ES-I3 (cell line): Measurements from ENCODE around the gene LRRC72.
"Not testable (repeated sequence)": the region's sequence is repeated elsewhere in the genome, so short reads cannot be mapped to it uniquely, and the experiment has no call there.

Experiments
- H3K36me3 ChIP-seq: 2 replicates; pipeline ENCODE4 v1.6.1; 2013; ENCODE audit warnings: mild to moderate bottlenecking, low read length, control low read depth, moderate library complexity; ENCODE audit not compliant: insufficient read depth
- H3K4me1 ChIP-seq: 2 replicates; pipeline ENCODE4 v1.6.1; 2013; ENCODE audit warnings: mild to moderate bottlenecking, control low read depth, low read length; ENCODE audit not compliant: insufficient read depth
- H3K9ac ChIP-seq: 2 replicates; pipeline ENCODE4 v1.6.1; 2013; ENCODE audit warnings: low read depth, mild to moderate bottlenecking, low read length, moderate library complexity
- H3K9me3 ChIP-seq: 2 replicates; pipeline ENCODE4 v1.6.1; 2013; ENCODE audit warnings: mild to moderate bottlenecking, low read length, moderate library complexity; ENCODE audit not compliant: control insufficient read depth, insufficient read depth

Gene LRRC72

DNA sequence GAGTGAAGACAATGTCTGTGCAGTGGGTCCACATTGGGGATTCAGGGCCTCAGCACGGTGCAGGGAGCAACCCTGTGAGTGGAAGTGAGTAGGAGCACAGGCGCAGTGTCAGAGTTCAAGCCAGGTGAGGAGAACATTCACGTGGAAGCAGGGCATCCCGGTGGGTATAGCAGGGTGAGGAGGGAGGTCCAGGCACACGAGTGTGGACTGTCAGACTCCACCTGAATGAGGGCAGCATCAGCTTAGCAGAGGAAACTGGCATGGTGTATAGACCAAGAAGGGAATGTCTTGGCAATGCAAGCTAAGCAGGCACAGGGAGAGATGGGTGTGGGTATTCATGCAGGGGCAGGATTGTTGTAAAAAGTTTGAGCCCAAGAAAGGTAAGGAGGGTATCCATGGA is 15.3 kb upstream of the LRRC72 start:
- no peaks in the 10 kb centered on the region for H3K9me3 ChIP-seq
- no peak overlapping the region for H3K9ac ChIP-seq
- H3K4me1 ChIP-seq = 0 out of 2 replicates have a peak, but pooled peaks cover 6% of the 10 kb centered on the region
- no peaks in the 10 kb centered on the region for H3K36me3 ChIP-seq

DNA sequence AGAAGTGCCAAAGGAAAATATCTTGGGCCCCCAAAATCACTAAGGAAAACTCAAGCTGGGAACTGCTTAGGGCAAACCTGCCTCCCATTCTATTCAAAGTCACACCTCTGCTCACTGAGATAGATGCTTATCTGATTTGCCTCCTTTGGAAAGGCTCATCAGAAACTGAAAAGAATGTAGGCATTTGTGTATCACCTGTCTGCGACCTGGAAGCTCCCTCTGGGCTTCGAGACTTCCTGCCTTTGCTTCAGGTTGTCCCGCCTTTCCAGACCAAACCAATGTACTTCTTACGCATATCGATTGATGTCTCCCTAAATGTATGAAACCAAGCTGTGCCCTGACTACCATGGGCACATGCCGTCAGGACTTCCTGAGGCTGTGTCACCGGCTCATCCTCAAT is 14.5 kb upstream of the LRRC72 start:
- H3K9ac ChIP-seq = no peak overlapping the region
- no peaks in the 10 kb centered on the region for H3K9me3 ChIP-seq
- H3K36me3 ChIP-seq = no peaks in the 10 kb centered on the region
- H3K4me1 ChIP-seq = 0 out of 2 replicates have a peak, but pooled peaks cover 6% of the 10 kb centered on the region

DNA sequence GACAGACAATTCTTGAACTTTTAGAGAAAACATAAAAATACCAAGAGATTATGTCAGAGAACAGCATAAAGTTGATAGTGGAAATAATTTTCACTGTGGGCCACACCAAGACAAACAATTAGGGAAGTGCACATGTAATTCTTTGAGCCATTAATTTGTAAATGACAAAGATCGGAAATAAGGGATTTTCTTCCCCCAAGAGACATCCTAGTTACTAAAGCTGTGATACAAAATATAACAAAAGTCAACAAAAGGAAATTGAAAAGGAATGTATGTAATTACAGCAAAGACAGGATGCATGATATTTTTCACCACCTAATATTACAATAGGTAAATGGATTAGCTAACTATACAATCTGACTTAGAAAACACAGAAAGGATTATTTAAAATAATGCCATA is 12.4 kb upstream of the LRRC72 start:
- Histone ChIP-seq H3K4me1 (0 out of 2 replicates have a peak, but pooled peaks cover 6% of the 10 kb centered on the region), H3K9ac (no peak overlapping the region), H3K9me3 (no peaks in the 10 kb centered on the region), H3K36me3 (no peaks in the 10 kb centered on the region)

DNA sequence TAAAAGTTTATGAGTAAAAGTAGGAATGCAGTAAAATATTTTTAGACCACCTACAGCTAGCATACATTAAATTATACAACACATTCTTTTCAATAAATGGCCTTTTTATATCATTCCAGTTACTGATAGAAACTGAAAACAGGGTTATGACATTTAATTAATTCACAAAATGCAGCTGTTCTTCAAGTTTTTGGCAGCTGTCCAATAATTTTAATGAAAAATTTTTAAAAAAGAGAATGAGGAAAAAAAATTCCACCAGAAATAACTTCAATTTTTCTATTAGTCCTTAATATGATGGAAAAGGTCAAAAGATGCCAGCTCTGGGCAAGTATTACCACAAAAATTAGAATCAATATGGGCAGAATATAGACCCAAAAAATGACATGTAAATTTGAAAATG is 11.9 kb upstream of the LRRC72 start:
- 0 out of 2 replicates have a peak, but pooled peaks cover 6% of the 10 kb centered on the region for H3K4me1 ChIP-seq
- H3K9me3 ChIP-seq = no peaks in the 10 kb centered on the region
- no peaks in the 10 kb centered on the region for H3K36me3 ChIP-seq
- no peak overlapping the region for H3K9ac ChIP-seq

DNA sequence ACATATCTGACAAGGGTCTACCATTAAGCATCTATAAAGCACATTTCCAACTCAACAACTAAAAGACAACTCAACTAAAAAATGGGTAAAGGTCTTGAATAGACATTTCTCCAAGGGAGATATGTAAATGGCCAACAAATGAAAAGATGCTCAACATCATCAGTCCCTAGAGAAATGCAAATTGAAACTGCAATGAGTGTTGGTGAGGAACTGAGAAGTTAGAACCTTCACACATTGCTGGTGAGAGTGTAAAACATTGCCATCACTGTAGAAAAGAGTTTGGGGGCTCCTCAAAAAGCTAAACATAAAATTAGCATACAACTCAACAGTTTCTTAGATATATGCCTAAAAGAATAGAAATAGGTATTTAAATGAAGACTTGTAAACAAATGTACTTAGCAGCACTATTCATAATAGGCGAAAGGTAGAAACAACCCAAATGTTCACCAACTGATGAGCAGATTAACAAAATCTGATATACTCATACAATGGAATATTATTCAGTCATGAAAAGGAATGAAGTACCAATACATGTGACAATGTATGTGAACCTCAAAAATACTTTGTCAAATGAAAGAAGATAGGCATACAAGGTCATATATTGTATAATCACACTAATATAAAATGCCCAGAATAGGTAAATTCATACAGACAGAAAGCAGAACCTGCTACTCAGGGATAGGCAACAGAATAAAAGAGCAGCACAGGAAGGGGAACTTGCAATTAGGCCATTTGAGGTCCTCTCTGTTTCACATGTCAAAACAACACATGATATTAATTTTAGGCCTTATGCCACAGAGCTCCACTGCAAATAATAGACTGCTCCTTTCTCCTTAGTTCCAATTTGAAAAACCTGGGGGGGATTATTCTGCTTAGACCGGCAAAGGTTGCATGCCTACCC is 10.6 kb upstream of the LRRC72 start:
- H3K36me3 ChIP-seq = no peaks in the 10 kb centered on the region
- 0 out of 2 replicates have a peak, but pooled peaks cover 6% of the 10 kb centered on the region for H3K4me1 ChIP-seq
- no peaks in the 10 kb centered on the region for H3K9me3 ChIP-seq
- no peak overlapping the region for H3K9ac ChIP-seq

DNA sequence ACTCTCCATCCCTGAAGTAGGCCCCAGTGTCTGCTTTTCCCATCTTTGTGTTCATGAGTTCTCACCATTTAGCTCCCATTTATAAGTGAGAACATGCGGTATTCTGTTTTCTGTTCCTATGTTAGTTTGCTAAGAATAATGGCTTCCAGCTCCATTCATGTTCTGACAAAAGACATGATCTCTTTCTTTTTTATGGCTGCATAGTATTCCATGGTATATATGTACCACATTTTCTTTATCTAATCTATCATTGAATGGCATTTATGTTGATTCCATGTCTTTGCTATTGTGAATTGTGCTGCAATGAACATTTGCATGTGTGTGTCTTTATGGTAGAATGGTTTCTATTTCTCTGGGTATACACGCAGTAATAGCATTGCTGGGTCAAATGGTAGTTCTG is 6.6 kb upstream of the LRRC72 start:
- not testable (repeated sequence) for H3K36me3 ChIP-seq, H3K4me1 ChIP-seq, H3K9me3 ChIP-seq, H3K9ac ChIP-seq

DNA sequence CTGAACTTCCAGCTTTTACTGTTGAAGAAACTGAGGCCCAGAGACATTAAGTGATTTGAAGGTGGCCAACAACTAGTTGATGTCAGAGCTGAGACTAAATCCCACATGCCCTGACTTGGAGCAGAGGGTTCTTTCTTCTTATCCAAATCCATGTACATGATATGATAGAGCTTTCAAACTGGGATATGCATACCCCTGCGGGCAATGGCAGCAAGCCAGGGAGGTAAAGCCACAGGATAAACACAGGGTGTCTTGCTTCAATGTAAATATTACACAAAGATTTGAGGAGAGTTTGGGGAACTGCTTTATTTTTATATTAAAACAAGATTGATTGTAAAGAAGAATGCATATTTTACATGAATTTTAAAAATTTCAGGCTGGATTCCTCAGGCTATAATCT is 2.3 kb upstream of the LRRC72 start:
- Histone ChIP-seq H3K9me3 (no peaks in the 10 kb centered on the region), H3K4me1 (no peaks in the 10 kb centered on the region), H3K9ac (no peak overlapping the region), H3K36me3 (no peaks in the 10 kb centered on the region)

DNA sequence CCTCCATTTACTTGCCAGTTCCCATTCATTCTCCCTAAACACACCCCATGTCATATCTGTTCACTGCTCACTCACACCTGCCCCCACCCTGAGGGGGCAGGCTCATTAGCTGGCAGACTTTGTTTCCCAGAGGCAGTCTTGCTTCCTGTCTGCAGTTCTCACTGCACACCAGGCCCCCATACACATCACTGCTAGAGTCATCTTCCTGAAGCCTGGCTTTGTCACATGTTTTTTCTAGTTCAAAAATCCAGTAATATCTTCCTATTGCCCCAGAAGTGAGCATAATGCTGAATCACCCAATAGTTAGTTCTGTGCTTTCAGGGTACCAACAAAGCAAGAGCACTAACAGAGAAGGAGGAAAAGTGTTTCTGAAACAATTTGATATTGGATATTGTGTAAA is 1.9 kb downstream of the LRRC72 start:
- no peaks in the 10 kb centered on the region for H3K36me3 ChIP-seq
- H3K9ac ChIP-seq = no peak overlapping the region

DNA sequence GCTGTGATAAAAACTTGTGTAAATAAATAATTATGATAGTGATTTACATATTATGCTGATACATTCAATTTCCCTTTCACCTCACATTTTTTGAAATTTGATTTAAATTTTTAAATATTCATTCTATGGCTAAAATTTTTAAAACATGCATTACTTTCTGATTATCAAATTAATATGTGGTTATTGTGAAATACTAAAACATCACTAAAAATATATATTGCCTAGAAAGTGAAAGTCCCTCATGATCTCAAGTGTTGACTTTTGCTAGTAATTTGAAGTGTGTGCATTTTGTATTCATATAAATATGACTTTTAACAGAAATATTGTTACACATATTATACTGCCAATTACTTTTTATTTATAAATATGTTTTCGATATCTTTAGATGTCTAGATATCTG is 3.1 kb downstream of the LRRC72 start:
- no peaks in the 10 kb centered on the region for H3K36me3 ChIP-seq
- no peaks in the 10 kb centered on the region for H3K4me1 ChIP-seq
- H3K9me3 ChIP-seq = no peaks in the 10 kb centered on the region
- H3K9ac ChIP-seq = no peak overlapping the region

More for the DNA sequence above, 1.9 kb downstream of the LRRC72 start:
- H3K9me3 ChIP-seq = no peaks in the 10 kb centered on the region
- no peaks in the 10 kb centered on the region for H3K4me1 ChIP-seq

DNA sequence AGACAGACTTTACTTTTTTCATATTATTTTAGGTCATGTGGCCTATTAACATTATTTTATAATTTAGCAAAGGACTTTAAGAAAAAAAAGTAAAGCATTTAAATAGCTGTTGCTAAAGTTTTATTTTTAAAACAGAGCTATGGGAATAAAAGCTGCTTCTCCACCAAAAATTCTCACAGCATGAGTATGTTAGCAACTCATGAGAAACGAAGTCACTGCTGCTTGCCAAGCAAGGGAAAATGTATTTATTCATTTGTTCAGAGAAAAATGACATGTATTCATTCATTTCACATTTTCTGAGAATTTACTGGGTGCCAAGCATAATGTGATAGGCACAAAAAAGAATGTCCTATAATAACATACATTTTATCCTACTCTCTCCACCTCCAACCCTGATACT is 5.1 kb downstream of the LRRC72 start:
- Histone ChIP-seq H3K36me3 (no peaks in the 10 kb centered on the region), H3K9ac (no peak overlapping the region), H3K4me1 (no peaks in the 10 kb centered on the region), H3K9me3 (no peaks in the 10 kb centered on the region)

DNA sequence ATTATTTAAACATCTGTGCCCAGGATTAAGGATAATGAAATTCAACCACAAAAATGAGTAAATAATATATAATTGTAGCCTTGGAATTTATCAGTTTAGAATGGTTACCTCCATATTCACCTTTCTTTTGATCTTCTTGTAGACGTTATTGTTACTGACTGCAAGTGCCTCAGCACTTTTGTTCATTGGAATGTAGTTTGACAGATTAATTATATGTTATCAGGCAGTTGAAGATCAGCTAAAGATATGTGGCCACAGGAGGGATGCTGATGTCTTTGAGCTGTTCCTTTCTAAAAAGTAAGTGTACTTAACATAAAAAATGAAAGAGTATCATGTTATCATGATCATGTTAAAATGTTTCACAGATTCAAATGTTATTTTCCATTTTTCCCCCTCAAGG is 5.6 kb downstream of the LRRC72 start:
- Histone ChIP-seq H3K36me3 (no peaks in the 10 kb centered on the region), H3K9me3 (no peaks in the 10 kb centered on the region), H3K4me1 (no peaks in the 10 kb centered on the region), H3K9ac (no peak overlapping the region)

DNA sequence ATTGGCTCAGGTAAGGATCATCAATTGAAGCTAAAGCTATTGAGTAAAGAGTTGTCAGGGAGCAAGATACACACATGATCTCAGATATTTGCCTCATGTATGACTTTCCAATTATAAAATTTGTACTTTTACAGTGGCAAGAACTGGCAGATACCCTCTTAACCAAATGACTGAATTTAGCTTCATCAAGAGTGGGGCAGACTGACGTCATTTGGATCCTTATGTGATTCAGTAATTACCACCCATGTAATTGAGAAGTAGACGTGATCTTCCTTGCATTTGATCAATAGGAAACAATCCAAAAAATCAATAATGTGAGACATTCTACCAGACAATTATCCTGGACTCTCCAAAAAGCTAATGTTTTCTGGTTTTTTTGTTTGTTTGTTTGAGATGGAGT is 8.9 kb downstream of the LRRC72 start:
- Histone ChIP-seq H3K4me1 (no peaks in the 10 kb centered on the region), H3K36me3 (no peaks in the 10 kb centered on the region), H3K9ac (no peak overlapping the region), H3K9me3 (no peaks in the 10 kb centered on the region)

DNA sequence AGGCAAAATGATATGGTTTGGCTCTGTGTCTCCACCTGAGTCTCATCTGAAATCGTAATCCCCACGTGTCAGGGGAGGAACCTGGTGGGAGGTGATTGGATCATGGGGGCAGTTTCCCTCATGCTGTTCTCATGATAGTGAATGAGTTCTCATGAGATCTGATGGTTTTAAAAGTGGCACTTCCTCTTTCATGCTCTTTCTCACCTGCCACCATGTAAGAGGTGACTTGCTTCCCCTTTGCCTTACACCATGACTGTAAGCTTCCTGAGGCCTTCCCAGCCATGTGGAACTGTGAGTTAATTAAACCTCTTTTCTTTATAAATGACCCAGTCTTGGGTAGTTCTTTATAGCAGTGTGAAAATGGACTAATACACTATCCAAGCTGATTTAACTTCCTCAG is 13.9 kb downstream of the LRRC72 start:
- H3K36me3 ChIP-seq, H3K9ac ChIP-seq, H3K4me1 ChIP-seq, H3K9me3 ChIP-seq: not testable (repeated sequence)

DNA sequence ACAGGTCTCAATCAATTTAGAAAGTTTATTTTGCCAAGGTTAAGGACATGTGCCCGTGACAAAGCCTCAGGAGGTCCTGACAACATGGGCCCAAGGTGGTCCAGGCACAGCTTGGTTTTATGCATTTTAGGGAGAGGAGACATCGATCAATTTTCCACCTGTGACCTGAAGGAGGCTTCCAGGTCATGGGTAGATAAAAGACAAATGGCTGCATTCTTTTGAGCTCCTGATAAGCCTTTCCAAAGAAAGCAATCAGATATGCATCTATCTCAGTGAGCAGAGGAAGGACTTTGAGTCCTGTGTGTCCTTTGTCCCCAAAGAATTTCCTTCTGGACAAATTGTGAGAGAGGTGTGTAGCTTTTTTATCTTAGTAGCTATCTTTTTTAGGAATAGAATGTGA is 15.8 kb downstream of the LRRC72 start:
- Histone ChIP-seq H3K36me3 (no peaks in the 10 kb centered on the region), H3K4me1 (no peaks in the 10 kb centered on the region), H3K9me3 (no peaks in the 10 kb centered on the region), H3K9ac (no peak overlapping the region)

DNA sequence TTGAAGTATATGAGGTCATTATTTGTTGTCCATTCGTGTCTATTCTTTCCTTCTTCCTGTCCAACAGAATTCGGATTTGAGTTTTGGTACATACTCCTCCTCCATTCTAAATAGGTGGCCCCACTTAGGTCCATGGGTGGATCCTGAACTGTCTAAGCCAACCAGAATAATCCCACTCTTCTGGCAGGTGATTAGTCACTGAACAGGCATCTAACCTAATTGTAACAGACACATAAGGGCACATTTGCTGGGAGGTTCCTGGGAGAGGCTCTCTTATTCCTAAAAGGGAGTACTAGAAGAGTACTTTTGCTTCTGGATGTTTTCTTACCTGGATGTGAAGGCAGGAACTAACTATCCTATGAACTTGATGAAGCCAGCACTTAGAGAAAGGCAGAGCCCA is 16.8 kb downstream of the LRRC72 start:
- Histone ChIP-seq H3K9ac (no peak overlapping the region), H3K9me3 (no peaks in the 10 kb centered on the region), H3K36me3 (no peaks in the 10 kb centered on the region), H3K4me1 (no peaks in the 10 kb centered on the region)
